HPDE6-E6E7 (cell line): Measurements from ENCODE around the gene MAD1L1.
A peak's percentile ranks its signal among the peaks of the same experiment; 100 is the strongest.

Source experiments
- DNase-seq: peaks from one replicate; pipeline ENCODE4 v3.0.0; 2011; ENCODE audit warnings: missing footprints; ENCODE audit errors: extremely low spot score

The MAD1L1 gene

GRCh38 chr7:2201128-2201527 lies 31.6 kb downstream of the MAD1L1 start:
- DNase-seq: no peak

- no peak for DNase-seq
Measured at GRCh38 chr7:2200584-2200980, 32.2 kb downstream of the MAD1L1 start.

- no peak for DNase-seq
Measured at GRCh38 chr7:2199956-2200583, 32.7 kb downstream of the MAD1L1 start.

- no peak for DNase-seq
Measured at GRCh38 chr7:2199528-2199927, 33.2 kb downstream of the MAD1L1 start.

- DNase-seq: no peak
Measured at GRCh38 chr7:2198760-2199159, 34.0 kb downstream of the MAD1L1 start.

GRCh38 chr7:2198206-2198605 lies 34.5 kb downstream of the MAD1L1 start:
- no peak for DNase-seq

- DNase-seq: no peak
Measured at GRCh38 chr7:2197436-2198155, 35.1 kb downstream of the MAD1L1 start.

GRCh38 chr7:2196381-2197378 lies 36.1 kb downstream of the MAD1L1 start:
- no peak for DNase-seq

- no peak for DNase-seq
Measured at GRCh38 chr7:2195400-2196246, 37.1 kb downstream of the MAD1L1 start.

- DNase-seq: no peak
Measured at GRCh38 chr7:2193575-2194305, 39.0 kb downstream of the MAD1L1 start.

- no peak for DNase-seq
Measured at GRCh38 chr7:2192831-2193534, 39.8 kb downstream of the MAD1L1 start.

GRCh38 chr7:2191016-2191415 lies 41.7 kb downstream of the MAD1L1 start:
- no peak for DNase-seq

- DNase-seq: no peak
Measured at GRCh38 chr7:2190531-2190930, 42.2 kb downstream of the MAD1L1 start.

- no peak for DNase-seq
Measured at GRCh38 chr7:2186166-2186565, 46.6 kb downstream of the MAD1L1 start.

- no peak for DNase-seq
Measured at GRCh38 chr7:2185715-2186114, 47.0 kb downstream of the MAD1L1 start.

GRCh38 chr7:2182461-2182860 lies 50.3 kb downstream of the MAD1L1 start:
- DNase-seq: no peak

GRCh38 chr7:2181077-2181854 lies 51.5 kb downstream of the MAD1L1 start:
- DNase-seq: no peak

GRCh38 chr7:2180081-2180480 lies 52.7 kb downstream of the MAD1L1 start:
- DNase-seq: no peak

- peak; percentile 22 for DNase-seq
Measured at GRCh38 chr7:2175514-2175913, 57.2 kb downstream of the MAD1L1 start.
